HL-60/S4 treated with phorbol 12-myristate 13-acetate at 8.2 ng/mL for 4 days and 3 days (cell line): Measurements from ENCODE around the gene NSUN5.
"Not testable (repeated sequence)": the region's sequence is repeated elsewhere in the genome, so short reads cannot be mapped to it uniquely, and the experiment has no call there.

Experiments
- in situ Hi-C: fragments of 300-500 bp; cut with MboI; formaldehyde crosslinking; loops from 2 replicates; pipeline ENCODE4 v1.15.0; 2022; ENCODE audit warnings: low sequenced_read_pairs

Gene NSUN5

DNA sequence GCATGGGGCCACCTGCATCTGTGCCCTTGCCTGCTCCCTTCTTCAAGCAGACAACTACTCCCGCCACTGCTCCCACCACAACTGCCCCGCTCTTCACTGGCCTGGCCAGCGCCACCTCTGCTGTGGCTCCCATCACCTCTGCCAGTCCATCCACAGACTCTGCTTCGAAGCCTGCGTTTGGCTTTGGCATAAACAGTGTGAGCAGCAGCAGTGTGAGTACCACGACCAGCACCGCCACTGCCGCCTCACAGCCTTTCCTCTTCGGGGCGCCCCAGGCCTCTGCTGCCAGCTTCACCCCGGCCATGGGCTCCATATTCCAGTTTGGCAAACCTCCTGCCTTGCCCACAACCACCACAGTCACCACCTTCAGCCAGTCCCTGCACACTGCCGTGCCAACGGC, 11.4 kb downstream of the NSUN5 start:
- in situ Hi-C loops, result not testable (repeated sequence)

DNA sequence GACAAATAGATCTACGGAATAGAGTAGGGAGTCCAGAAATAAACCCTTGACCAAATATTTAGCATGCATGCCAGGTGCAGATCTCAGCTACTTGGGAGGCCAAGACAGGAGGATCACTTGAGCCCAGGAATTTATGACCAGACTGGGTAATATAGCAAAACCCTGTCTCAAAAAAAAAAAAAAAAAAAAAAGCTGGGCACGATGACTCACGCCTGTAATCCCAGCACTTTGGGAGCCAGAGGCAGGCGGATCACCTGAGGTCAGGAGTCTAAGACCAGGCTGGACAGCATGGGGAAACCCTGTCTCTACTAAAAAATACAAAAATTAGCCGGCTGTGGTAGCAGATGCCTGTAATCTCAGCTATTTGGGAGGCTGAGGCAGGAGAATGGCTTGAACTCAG, 31.4 kb downstream of the NSUN5 start:
- in situ Hi-C loops, result not testable (repeated sequence)

DNA sequence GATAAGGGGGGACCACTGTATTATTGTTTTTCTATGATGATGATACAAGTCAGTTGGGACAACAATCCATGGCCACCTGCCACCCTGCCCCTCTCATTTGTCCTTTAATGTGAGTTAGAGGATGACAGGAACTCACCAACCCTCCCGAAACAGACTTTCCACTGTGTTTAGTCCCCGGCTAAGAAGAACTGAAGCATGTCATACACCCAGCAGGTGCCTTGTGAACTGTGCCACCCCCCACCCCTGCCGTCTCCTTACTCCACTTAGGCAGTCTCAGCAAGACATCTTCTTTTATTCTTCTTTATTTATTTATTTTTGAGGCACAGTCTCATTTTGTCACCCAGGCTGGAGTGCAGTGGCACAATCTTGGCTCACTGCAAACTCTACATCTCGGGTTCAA, 40.8 kb downstream of the NSUN5 start:
- in situ Hi-C loops, result not testable (repeated sequence)

DNA sequence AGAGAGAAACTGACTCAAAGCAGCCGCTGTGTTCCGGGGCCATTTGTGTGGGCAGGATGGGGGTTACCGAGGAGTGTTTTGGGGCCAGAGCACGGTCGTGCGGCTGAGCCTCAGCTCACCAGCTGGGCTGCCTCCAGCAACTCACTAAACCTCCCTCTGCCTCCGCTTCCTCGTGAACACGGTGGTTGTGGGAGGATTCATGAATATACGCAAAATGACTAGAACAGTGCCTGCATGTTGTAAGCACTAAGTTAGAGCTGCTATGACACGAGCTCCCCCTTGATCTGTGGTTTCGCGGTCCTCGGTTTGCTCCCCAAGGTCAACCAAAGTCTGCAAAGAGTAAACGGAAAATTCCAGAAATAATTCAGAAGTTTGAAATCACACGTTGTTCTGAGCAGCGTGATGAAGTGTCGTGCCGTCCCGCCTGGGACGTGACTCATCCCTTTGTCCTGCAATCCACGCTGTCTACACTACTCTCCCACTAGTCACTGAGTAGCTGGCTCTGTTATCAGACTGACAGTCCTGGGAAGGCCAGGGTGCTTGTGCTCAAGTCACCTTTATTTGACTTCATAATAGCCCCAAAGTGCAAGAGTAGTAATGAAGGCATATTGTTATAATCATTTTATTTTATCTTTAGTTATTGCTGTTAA, 41.8 kb downstream of the NSUN5 start:
- in situ Hi-C loops, result not testable (repeated sequence)

DNA sequence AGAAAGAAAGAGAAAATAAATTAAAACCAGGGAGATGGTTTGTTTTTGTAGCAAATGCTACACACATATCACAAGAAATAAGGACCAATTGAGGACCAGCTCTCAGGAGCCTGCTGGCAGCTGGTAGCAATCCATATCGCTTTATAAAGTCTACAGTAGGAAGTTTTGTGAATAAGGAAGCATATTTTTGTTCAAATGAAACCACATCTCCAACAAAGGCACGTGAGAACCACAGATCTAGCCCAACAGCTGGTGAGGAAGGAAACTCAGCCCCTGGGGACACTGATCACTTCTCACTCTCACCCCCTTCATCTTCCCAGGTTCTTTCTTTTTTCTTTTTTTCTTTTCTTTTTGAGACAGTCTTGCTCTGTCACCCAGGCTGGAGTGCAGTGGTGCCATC, 46.2 kb downstream of the NSUN5 start:
- in situ Hi-C loops, result not testable (repeated sequence)
